ENCODE measurements around the gene CREG1.

Gene CREG1

GRCh38 chr1:167564612-167565270 lies 11.2 kb upstream of the CREG1 start:
- Histone ChIP-seq H3K27me3 (ENCODE audit: insufficient read depth, low read depth) (no peaks in the 10 kb centered on the region), H2AFZ (ENCODE audit: low read depth) (peak overlapping the region; percentile 63; the same call in 1 of the 2 replicates), H3K9ac (peak overlapping the region; percentile 30), H3K27ac (peak overlapping the region; percentile 73), H3K4me2 (peak overlapping the region; percentile 67), H4K20me1 (ENCODE audit: insufficient read depth) (no peaks in the 10 kb centered on the region), H3K36me3 (ENCODE audit: insufficient read depth) (no peaks in the 10 kb centered on the region), H3K79me2 (ENCODE audit: insufficient read depth, low read depth) (no peaks in the 10 kb centered on the region), H3K4me1 (ENCODE audit: low read depth, poor library complexity, severe bottlenecking) (peaks cover 76% of the 10 kb centered on the region), H3K4me3 (IDR thresholded peaks at IDR 0.05; ENCODE audit: insufficient read depth, low read depth, low read length) (peak overlapping the region; percentile 21)
- TF ChIP-seq, protein P1, sequence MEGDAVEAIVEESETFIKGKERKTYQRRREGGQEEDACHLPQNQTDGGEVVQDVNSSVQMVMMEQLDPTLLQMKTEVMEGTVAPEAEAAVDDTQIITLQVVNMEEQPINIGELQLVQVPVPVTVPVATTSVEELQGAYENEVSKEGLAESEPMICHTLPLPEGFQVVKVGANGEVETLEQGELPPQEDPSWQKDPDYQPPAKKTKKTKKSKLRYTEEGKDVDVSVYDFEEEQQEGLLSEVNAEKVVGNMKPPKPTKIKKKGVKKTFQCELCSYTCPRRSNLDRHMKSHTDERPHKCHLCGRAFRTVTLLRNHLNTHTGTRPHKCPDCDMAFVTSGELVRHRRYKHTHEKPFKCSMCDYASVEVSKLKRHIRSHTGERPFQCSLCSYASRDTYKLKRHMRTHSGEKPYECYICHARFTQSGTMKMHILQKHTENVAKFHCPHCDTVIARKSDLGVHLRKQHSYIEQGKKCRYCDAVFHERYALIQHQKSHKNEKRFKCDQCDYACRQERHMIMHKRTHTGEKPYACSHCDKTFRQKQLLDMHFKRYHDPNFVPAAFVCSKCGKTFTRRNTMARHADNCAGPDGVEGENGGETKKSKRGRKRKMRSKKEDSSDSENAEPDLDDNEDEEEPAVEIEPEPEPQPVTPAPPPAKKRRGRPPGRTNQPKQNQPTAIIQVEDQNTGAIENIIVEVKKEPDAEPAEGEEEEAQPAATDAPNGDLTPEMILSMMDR (conservative IDR thresholded peaks at IDR 0.05; ENCODE audit: low read depth, low read length): no peak

GRCh38 chr1:167563579-167564246 lies 10.2 kb upstream of the CREG1 start:
- Histone ChIP-seq H3K9ac (peak overlapping the region; percentile 30), H3K79me2 (ENCODE audit: insufficient read depth, low read depth) (no peaks in the 10 kb centered on the region), H3K36me3 (ENCODE audit: insufficient read depth) (no peaks in the 10 kb centered on the region), H3K27ac (peak overlapping the region; percentile 73), H3K27me3 (ENCODE audit: insufficient read depth, low read depth) (no peaks in the 10 kb centered on the region), H2AFZ (ENCODE audit: low read depth) (peak overlapping the region; percentile 3), H3K4me1 (ENCODE audit: low read depth, poor library complexity, severe bottlenecking) (peaks cover 76% of the 10 kb centered on the region), H4K20me1 (ENCODE audit: insufficient read depth) (no peaks in the 10 kb centered on the region), H3K4me3 (IDR thresholded peaks at IDR 0.05; ENCODE audit: insufficient read depth, low read depth, low read length) (peak overlapping the region; percentile 90), H3K4me2 (peak overlapping the region; percentile 67)
- TF ChIP-seq, protein P1 (conservative IDR thresholded peaks at IDR 0.05; ENCODE audit: low read depth, low read length): no peak

DNA sequence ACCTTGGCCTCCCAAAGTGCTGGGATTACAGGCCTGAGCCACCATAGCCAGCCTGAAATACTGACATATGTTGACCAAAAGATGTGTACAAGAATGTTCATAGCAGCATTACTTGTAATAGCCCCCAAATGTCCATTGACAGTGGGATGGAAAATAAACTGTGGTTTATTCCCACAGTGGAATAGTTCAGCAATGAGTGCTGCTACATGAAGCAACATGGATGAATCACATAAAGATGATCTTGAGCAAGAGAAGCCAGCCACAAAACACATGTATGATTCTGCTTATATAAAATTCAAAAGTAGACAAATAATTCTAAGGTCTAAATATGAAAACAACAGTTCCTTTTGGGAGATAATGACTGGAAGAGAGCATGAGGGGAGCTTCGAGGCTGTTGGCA lies 9.1 kb upstream of the CREG1 start:
- Histone ChIP-seq H3K27me3 (ENCODE audit: insufficient read depth, low read depth) (no peaks in the 10 kb centered on the region), H2AFZ (ENCODE audit: low read depth) (peak overlapping the region; percentile 3; the same call in 1 of the 2 replicates), H3K27ac (peak overlapping the region; percentile 73), H4K20me1 (ENCODE audit: insufficient read depth) (no peaks in the 10 kb centered on the region), H3K4me1 (ENCODE audit: low read depth, poor library complexity, severe bottlenecking) (peaks cover 70% of the 10 kb centered on the region), H3K9ac (no peak overlapping the region; the same call in 1 of the 2 replicates), H3K36me3 (ENCODE audit: insufficient read depth) (no peaks in the 10 kb centered on the region), H3K4me3 (IDR thresholded peaks at IDR 0.05; ENCODE audit: insufficient read depth, low read depth, low read length) (no peak overlapping the region), H3K79me2 (ENCODE audit: insufficient read depth, low read depth) (no peaks in the 10 kb centered on the region), H3K4me2 (peak overlapping the region; percentile 67)
- TF ChIP-seq, protein P1 (conservative IDR thresholded peaks at IDR 0.05; ENCODE audit: low read depth, low read length): no peak

GRCh38 chr1:167561753-167562152 lies 8.2 kb upstream of the CREG1 start:
- TF ChIP-seq, protein P1 (conservative IDR thresholded peaks at IDR 0.05; ENCODE audit: low read depth, low read length): no peak
- H3K4me1 ChIP-seq (ENCODE audit: low read depth, poor library complexity, severe bottlenecking): peaks cover 63% of the 10 kb centered on the region
- no peak overlapping the region for H3K27ac ChIP-seq
- no peak overlapping the region; the same call in 1 of the 2 replicates for H3K4me2 ChIP-seq
- H3K27me3 ChIP-seq (ENCODE audit: insufficient read depth, low read depth): no peaks in the 10 kb centered on the region
- no peaks in the 10 kb centered on the region for H3K36me3 ChIP-seq (ENCODE audit: insufficient read depth)
- no peak overlapping the region for H3K9ac ChIP-seq
- H3K4me3 ChIP-seq (IDR thresholded peaks at IDR 0.05; ENCODE audit: insufficient read depth, low read depth, low read length): no peak overlapping the region
- no peaks in the 10 kb centered on the region for H3K79me2 ChIP-seq (ENCODE audit: insufficient read depth, low read depth)
- H2AFZ ChIP-seq (ENCODE audit: low read depth): no peak overlapping the region
- H4K20me1 ChIP-seq (ENCODE audit: insufficient read depth): no peaks in the 10 kb centered on the region
